ENCODE results near the gene PMPCA.

PMPCA gene

DNA sequence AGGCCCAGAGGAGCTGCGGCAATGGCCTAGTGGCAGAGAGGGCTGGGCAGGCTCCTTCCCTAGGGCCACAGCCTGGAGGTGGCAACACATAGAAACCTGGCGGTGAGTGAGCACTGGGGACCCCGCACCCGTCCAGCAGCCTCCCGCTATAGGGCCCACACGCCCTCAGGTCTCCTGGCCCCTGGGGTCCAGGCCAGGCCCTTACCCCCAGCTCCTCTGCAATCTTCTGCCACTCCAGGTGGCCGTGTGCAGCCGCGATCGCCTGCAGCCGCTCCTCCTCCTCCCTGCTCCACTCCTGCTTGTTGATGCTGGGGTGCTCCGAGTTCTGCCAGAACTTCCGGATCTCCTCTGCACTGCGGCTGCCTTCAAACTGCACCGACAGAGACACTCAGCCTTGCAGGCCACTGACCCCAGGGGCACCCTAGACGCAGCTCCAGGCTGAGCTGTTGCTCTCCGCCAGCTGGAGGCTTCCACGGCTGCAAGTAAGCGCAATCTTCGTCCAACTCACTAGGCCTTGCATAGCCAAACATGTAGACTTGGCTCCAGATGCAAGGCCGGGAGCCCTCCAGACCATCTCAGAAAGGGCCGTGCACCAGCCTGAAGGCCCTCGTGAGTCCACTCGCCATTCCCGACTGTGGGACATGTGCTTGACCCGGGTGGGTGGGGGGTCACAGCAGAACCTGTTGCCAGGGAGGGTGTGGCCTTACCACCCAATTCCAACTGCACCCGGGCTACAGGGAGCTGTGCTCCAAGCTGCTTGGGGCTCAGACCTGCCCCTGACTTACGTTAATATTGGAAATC is 18.5 kb upstream of the PMPCA start:
- H3K4me3 ChIP-seq (ENCODE audit: low read length) = no peak overlapping the region
- DNase-seq (ENCODE audit: low read depth, low spot score) = no peak

DNA sequence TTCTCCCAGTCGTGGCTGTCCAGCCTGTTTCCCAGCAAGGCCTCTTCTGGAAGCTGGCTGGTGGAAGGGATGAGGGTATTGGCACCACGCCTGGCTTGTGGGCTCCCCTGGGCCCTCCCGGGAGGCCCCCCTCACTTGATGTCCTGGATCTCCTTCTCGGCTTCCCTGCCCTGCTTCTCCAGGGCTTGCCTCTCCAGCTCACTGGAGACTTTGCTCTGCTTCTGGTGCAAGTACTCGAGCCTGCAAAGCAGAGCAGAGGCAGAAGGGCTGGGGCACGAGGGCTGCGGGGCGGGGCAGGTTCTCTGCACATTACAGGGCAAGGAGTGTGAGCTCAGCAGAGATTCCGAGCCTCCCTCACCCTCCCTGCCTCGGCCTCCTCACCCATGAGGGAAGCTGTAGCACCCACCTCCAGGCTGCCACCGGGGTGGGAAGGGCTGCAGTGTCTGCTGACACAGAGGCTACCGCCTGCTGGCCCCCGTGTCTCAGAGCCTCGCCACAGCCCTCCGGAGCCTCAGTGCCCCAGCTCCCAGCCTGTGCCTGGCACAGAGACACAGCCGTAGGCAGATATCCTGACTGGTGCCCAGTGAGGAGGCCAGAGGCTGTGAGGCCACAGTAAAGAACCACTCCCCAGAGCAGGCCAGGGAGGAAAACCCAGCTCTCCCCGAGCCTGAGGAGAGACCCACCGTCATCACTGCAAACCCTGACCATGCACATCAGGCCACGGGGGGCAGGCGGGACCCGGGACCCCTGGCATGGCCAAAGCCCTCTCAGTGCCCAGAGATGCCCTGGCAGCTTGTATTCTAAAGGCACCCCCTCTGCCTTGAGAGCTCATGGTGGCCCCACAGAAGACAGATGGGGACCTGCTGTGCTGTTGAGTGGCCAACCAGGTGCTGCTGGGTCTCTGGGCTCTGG is 17.7 kb upstream of the PMPCA start:
- DNase-seq (ENCODE audit: low read depth, low spot score) = no peak
- H3K4me3 ChIP-seq (ENCODE audit: low read length) = no peak overlapping the region

DNA sequence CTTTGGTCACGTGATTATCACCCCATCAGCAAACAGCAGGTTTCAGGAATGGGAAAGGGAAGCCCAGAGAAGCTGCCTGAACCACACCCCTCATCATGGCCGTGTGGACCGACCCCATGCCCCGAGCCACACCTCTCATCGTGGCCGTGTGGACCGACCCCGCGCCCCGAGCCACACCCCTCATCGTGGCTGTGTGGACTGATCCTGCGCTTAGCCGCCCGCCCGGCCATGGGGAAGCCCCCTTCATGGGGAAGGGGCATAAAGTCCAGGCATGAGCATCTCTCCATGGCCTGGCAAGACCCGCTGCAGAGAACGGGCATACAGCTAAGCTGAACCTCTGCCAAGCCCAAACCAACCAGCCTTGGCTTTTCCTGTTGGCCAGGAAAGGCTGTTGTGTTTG is 16.9 kb upstream of the PMPCA start:
- no peak for DNase-seq (ENCODE audit: low read depth, low spot score)
- H3K4me3 ChIP-seq (ENCODE audit: low read length) = no peak overlapping the region

DNA sequence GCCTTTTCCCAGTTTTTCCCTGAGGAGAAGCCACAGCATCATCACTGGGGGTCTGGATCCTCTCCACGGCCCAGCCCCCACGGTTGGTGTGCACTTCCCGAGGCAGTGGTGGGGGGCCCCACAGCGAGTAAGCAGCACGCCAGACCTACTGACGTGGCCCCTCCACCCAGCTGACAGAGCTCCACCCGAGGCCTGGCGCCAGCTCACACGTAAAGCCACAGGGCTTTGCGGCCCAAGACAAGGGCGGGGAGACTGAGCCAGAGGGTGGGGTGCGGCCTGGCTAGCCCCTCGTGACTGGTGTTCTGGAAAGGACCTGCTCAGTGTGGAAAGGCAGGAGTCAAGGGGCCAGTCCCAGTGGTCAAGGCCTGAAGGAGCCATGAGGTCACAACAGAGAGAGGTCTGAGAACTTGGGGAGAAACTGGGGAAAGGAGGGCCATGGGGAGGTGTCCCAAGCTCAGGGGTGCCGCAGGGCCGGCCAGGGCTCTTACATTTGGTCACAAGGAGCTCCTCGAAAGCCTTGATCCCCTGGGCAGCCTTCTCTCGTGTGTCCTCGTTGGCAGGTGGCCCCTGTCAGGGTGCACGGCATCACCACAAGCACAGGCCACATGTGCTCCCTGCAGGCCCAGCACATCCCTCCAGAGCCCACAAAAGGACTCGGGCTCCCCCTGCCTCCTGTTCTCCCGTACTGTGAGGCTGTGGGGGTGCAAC is 16.0 kb upstream of the PMPCA start:
- DNase-seq (ENCODE audit: low read depth, low spot score) = no peak
- H3K4me3 ChIP-seq (ENCODE audit: low read length) = no peak overlapping the region

DNA sequence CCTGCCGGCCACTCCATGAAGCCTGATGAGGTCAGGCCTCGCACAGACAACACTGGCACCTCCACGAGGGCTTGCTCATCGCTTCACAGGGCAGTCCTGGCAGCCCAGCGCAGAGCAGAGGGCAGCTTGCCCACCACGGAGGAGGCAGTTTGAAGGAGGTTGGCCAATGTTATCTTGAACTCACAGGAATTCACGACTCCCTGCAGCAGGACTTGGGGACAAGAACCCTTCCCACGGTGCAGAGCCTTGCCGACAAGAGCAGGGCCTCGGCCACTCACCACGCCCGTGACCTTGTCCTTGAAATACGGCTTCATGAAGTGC is 15.5 kb upstream of the PMPCA start:
- DNase-seq (ENCODE audit: low read depth, low spot score) = no peak

DNA sequence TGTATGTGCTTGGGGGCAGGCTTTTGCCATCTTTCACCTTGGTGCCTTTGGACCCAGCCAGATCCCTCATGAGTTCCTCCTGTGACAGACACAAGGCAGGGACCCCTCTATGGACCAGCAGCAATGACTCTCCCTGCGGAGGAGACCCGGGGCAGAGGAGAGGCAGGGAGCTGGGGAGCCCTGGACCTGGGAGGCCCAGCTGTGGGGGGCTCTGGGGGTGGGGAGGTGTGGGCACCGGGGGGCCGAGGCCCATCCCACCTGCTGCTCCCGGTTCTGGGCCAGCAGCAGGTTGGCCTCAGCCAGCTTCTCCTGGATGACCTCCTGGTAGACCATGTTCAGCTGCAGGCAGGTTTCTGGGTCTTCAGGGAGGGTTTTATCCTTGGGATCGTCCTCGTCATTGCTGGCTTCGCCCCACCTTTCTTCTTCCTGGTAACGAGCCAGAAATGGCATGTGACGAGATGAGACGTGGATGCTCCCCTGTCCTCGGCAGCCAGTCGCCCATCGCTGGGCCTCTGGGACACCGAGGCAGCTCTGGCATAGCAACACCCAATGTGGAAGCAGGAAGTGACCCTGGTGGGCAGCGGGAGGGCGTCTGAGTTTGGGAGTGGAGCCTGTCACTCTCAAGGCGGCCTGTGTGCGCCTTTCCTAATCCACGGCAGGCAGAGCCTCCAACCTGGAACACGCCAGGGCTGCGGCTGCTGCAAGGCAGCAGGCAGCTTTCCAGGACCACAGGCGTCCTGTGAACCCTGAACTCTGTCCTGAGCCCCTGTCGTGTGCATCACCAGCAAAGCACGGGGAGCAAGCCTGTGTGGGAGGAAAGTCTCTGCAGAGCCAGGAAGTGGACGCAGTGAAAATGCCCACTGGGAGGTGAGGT is 14.9 kb upstream of the PMPCA start:
- DNase-seq (ENCODE audit: low read depth, low spot score) = no peak
- H3K4me3 ChIP-seq (ENCODE audit: low read length) = no peak overlapping the region

More for the DNA sequence above, 15.5 kb upstream of the PMPCA start:
- H3K4me3 ChIP-seq (ENCODE audit: low read length) = no peak overlapping the region

DNA sequence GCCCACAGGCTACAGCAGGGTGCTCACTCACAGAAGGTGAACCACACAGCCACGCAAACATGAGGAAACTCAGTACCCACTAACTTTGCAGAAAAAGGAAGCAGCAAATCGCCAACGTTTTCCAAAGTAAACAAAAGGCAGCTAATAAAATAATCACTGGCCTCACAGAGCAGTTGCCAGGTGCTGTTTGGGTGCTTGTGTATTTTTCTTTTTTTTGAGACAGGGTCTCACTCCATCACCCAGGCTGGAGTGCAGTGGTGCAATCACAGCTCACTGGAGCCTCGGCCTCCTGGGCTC is 14.3 kb upstream of the PMPCA start:
- H3K4me3 ChIP-seq (ENCODE audit: low read length) = no peak overlapping the region
- no peak for DNase-seq (ENCODE audit: low read depth, low spot score)

DNA sequence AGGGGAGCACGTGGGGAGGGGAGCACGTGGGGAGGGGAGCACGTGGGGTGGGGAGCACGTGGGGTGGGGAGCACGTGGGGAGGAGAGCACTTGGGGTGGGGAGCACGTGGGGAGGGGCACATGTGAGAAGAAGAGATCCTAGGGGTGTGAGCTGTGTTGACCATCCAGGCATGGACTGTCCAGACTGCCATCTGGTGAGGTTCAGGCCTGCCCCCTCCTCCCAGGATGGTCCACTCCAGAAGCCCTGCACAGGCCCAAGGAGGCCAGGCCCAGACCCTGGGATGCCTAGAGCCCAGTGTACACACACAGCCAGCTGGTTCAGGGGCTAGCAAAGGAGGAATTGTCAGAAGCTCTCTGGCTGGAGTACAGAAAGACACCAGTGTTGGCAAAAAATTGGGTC is 12.8 kb upstream of the PMPCA start:
- DNase-seq (ENCODE audit: low read depth, low spot score) = no peak
- H3K4me3 ChIP-seq (ENCODE audit: low read length) = no peak overlapping the region

DNA sequence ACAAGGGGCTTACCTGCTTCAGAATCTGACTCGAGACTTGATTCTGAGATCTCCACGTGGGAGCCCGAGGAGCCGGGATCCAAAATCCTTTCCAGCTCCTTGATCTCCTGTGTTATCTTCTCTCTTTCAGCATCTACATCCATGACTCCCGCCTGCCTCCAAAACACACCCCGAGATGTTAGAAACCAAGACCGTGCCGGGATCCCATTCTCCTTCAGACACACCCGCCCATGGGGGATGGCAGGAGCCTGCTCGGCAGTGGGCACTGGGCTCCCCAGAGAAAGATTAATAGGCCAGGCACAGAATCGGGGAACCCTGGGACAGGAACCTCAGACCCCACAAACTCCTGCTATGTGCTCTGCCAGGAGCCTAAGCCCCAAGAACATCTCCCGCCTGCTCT is 12.2 kb upstream of the PMPCA start:
- H3K4me3 ChIP-seq (ENCODE audit: low read length) = no peak overlapping the region

DNA sequence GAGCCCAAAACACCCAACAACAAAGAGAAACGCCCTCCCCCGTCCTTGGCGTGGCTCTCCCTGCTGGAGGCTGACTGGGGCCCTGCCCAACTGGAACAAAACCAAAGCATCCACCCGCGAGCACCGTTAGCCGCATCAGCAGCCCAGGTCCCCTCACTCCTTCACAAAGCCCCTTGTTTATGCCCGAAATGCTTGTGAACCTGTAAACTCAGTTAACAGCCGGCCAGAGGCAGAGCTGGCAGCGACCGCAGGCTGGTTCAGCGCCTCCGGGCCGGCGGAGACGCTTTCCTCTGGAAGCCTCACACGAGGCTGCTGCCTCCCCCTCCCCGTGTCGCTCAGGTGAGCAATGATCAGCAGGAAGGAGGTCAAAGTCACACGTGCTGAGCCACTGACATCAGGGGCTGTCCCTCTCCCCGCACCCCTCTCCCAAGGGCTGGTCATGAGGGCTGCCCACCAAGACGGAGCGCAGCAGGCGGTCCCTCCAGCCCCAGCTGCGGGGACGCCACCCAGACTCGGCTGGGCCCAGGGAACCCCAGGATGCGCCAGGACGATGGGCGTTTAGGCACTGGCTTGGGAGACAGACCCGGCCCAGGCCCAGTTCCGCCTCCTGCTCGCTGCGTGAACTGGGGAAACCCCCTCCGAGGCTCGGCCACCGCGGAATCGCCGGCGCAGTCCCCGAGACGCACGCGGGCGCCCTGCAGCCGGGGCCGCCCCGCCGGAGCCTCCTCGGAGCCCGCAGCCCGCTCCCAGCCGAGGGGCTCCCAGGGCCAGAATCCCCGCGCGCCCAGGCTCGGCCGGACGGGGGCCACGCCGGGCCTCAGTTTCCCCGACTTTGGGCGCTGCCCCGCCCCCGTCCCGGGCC is 11.1 kb upstream of the PMPCA start:
- DNase-seq (ENCODE audit: low read depth, low spot score) = no peak
- H3K4me3 ChIP-seq (ENCODE audit: low read length) = peak overlapping the region; percentile 87

More for the DNA sequence above, 12.2 kb upstream of the PMPCA start:
- no peak for DNase-seq (ENCODE audit: low read depth, low spot score)

DNA sequence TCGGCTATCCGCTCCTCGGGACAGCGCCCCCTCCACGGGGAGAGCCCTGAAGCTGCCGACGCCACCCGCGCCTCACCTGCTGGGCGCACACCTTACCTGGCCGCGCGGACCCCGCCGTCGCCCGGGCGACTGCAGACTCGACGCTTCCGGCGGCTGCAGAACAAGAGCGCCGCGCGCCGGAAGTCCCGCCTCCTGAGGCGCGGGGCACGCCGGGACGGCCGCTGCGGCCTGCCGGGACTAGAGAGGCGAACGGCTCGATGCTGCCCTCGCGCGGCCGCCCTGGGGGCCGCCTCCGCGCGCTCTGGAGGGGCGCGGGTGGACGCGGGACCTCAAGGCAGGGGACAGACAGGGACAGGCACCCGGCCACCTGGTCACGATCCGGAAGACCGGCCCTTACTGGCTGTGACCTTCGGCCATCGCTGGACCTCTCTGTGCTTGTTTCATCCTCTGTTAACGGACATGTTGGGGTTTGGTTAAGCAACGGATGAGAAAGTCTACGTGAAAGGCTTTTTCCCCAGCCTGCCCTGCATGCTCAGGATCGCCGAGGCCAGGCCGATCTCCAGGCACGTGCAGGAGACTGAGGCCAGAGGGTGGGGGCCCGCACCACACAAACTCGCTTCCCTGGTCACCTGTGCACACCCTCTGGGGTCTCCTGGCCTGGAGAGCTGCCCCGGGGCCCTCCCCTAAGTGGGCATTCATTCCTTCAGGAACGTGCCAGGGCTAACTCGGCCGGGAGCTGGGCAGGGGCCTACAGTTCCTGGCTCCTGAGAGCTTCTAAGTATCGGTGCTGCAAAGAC is 10.2 kb upstream of the PMPCA start, which contains the start of gene SNAPC4:
TSS of gene SNAPC4 (minus strand) at position 133 of the 797 bp plus-strand sequence. CDS start 1,742 bp downstream, outside the sequence.
- peak within 1 kb of the TSS; percentile 87 for H3K4me3 ChIP-seq (ENCODE audit: low read length)
- peak; percentile 77 for DNase-seq (ENCODE audit: low read depth, low spot score)

DNA sequence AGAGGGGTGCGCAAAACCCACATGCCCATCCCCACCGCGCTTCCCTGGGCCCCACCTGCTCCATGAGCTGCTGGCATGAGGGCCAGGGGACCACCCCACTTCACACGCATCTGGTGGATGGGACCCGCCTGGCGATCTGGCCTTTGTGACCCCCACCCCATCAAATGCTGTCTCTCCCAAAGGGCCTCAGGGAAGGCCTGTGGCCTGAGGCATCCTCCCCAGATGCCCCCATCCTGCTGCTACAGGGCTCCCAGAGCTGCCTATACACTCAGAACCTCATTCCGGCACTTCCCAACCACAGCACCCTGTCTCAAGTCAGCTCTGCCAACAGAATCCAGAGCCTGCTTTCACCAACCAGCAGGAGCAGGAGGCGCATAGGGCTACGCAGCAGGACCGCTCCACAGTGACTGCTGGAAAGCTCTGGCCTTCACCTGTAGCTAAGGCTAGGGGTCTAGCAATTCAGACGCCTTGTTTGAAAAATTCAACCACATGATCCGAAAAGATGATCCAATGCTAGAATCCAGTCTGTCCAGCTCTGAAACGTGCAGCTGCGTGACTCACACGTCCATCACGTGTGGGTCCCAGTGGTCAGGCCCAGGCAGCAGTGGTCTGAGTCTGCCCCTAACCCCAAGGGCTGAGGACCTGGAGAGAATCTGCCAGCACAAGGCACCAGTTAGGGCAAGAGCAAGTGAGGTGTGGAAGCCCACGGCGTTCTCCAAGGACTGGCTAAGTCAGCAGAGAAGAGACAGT is 9.1 kb upstream of the PMPCA start:
- H3K4me3 ChIP-seq (ENCODE audit: low read length) = no peak overlapping the region
- DNase-seq (ENCODE audit: low read depth, low spot score) = no peak

DNA sequence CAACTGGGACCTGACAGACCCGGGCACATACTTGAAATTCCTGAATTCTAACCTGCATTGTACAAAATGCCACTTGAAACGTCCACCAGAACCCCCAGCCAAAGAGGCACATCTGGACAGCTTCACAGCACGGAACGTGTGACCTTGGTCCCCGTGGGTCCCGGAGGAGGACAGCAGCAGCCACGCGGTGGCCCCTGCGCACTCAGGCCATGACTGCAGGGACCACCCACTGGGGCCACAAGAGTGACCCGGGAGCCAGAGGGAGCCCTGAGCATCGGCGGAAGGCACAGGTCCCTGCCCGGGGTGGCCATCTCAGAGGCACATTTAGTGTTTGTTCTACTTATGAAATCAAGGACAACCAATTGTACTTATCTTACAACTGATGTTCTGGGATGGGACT is 8.4 kb upstream of the PMPCA start:
- no peak for DNase-seq (ENCODE audit: low read depth, low spot score)

DNA sequence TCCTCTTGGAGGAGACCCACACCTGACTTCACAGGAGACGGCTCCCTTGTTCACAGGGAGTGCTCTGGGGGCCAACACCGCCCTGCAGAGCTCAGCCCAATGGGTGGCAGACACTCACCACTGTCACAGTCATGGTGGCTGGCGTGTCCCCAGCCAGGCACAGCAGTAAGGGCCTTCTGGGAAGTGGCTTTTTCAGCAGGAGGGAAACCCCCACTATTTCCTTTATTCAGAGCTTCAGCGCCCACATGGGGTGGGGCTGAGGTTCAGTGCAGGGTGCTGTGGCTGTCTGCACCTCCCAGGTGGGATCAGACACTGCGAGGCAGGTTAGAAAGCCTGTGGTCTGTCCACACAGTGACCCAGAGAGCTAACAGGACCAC is 6.9 kb upstream of the PMPCA start:
- peak; percentile 25 for DNase-seq (ENCODE audit: low read depth, low spot score)
- H3K4me3 ChIP-seq (ENCODE audit: low read length) = no peak overlapping the region

More for the DNA sequence above, 8.4 kb upstream of the PMPCA start:
- no peak overlapping the region for H3K4me3 ChIP-seq (ENCODE audit: low read length)

DNA sequence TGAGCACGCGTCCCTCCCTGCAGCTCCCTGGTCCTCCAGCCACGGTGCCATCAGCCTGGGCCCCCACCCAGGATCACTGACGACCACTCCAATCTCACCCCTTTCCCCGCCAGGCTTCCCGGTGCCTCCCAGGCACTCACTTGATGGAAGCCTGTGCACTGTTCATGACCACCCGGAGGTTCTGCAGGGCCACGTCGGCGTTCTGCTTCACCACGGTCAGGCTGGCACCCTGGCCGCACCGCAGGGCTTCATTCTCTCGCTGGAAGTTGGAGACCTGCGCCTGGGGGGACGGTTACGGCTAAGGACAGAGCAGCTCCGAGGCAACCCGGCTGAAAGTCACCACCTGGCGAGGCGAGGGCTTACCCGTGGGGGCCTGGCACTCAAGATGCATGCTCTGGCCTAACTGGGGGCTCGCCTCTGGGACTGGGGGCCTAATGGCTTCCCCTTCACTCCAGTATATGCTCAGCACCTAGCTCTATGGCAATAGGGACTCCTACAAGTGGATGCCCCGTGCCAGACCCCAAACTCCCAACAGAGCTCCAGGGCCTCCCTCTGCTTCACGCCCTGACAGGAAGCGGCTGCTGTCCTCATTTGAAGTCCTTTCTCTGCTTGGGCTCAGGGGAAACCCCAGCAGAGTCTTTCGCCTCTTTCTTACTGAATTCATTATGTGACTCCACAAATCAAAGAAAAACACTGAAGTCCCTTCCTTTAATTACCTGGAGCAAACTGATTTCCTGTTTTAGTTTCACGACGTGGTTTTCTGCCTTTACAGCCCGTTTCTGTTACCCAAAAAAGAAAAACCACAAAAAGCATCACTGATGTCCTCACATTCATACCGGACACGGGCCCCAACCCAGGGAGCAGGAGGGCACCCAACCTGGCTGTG is 6.3 kb upstream of the PMPCA start:
- no peak for DNase-seq (ENCODE audit: low read depth, low spot score)
- H3K4me3 ChIP-seq (ENCODE audit: low read length) = no peak overlapping the region

DNA sequence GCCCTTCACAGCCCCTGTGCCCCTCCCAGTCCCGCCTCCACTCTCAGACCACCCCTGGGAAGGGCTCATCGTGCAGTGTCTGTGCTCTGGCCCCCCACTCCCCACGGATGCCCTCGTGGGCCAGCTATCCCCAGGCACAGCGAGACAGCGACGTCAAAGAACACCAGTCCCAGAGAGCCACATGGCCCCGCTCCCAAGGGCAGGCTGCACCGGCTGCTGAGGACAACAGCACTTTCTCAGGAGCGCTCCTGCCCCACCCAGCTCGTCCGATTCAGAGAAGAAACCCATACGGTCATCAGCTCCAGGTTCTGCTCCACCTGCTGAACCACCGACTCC is 5.7 kb upstream of the PMPCA start:
- no peak overlapping the region for H3K4me3 ChIP-seq (ENCODE audit: low read length)
- DNase-seq (ENCODE audit: low read depth, low spot score) = no peak
